HG02970 (cell line): Measurements from ENCODE around the gene NFATC4.

Experiments
- ATAC-seq: cut with Tn5 transposase; IDR thresholded peaks from one replicate; pipeline ENCODE4 v1.9.1; 2021; ENCODE audit warnings: mild to moderate bottlenecking, moderate library complexity, moderate number of reproducible peaks; ENCODE audit not compliant: unreplicated experiment, low FRiP score

The NFATC4 gene

DNA sequence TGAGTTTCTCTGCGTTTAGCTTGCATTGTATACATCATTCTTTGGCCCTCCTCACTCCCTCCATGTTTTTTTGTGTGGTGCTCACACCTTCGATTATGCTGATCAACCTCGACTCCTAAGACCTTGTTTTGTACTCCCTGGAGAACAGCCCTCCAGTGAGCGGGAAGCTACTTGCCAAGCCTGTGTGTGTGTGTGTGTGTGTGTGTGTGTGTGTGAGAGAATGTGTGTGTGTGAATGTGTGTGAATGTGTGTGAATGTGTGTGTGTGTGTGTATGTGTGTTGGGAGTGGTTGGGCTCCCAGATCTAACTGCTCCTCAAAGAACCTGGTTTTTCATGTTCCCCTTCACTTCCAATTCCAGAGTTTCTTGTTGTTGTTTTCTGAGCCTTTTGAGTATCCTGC lies 36.8 kb downstream of the NFATC4 start:
- no peak for ATAC-seq

DNA sequence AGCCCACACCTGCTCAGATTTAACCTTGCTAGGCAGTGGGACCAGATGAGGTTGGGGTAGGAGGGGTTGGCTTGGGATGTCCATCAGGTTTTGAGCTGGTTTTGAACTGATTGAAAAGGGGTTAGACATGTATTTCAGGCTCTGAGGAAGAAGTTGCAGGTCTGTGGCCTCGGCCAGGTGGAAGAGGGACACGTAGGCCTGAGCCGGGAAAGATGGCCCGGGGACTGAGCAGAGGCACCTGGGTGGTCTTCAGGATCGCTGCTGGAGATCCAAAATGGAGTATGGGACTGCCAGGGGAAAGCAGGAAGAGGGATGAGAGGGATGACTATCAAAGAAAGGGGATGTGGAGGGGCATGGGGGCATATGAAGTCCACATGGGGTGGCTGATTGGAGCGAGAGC lies 38.4 kb downstream of the NFATC4 start:
- ATAC-seq, result no peak

DNA sequence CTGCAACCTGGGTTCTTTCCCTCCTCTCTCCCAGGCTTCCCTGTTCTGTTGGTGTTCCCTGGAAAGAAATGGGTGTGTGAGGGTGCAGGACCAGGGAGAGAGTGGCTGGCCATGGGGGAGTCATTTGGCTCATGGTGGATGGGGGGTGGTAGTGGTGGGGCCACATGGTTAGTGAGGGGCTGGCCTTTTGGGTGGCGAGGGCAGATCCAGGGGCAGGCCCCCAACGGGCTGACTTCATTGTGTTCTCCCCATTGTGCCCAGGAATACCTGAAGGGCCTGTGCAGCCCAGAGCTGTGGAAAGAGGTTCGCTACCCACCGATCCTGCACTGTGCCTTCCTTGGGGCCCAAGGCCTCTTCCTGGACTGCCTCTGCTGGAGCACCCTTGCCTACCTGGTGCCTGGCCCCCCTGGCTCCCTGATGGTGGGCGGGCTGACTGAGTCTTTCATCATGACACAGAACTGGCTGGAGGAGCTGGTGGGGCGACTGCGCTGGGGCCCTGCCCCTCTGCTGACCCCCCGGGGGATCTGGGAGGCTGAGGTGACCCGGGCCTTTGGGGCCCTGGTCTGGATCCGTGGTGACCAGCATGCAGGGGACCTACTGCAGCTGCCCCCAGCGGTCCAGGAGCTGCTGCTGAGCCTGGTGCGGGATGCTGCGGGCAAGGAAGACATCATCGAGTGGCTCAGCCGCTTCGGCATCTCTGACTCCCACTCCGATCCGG lies 39.8 kb downstream of the NFATC4 start:
- no peak for ATAC-seq

DNA sequence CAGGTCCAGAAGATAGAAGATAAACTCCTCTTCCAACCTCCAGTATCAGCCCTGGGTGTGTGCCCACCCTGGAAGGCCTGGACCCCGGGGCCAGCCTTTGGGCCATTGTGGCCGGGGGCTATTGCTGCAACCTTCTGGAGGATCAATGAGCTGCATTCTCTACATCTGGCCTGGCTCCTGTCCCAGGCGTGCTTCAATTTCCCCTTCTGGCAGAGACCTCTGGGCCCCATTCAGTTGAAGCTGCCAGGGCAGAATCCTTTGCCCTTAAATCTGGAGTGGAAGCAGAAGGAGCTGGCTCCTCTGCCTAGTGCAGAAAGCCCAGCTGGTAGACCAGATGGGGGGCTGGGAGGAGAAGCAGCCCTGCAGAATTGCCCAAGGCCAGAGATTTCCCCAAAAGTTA lies 40.8 kb downstream of the NFATC4 start:
- ATAC-seq, result no peak

DNA sequence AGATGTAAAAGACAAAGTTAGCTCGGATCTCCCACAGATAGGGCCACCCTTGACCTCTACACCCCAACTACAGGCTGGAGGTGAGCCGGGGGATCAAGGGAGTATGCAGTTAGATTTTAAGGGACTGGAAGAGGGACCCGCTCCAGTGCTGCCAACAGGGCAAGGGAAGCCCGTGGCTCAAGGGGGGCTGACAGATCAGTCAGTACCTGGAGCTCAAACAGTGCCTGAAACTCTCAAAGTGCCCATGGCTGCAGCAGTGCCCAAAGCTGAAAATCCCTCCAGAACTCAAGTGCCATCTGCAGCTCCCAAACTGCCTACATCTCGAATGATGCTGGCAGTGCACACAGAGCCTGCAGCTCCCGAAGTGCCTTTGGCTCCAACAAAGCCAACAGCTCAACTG lies 41.2 kb downstream of the NFATC4 start:
- no peak for ATAC-seq

DNA sequence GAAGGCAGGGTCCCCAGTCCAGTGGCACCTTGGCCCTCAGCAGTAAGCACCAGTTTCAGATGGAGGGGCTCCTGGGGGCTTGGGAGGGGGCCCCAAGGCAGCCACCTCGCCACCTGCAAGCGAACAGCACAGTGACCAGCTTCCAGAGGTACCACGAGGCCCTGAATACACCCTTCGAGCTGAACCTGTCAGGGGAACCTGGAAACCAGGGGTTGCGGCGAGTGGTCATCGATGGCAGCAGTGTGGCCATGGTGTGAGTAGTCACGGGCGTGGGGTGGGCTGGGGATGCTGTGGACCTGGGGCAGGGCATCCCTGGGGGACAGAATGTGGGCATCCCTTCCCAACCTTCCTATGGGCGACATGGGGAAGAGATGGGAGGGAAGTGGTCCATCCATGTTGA lies 42.0 kb downstream of the NFATC4 start:
- no peak for ATAC-seq

DNA sequence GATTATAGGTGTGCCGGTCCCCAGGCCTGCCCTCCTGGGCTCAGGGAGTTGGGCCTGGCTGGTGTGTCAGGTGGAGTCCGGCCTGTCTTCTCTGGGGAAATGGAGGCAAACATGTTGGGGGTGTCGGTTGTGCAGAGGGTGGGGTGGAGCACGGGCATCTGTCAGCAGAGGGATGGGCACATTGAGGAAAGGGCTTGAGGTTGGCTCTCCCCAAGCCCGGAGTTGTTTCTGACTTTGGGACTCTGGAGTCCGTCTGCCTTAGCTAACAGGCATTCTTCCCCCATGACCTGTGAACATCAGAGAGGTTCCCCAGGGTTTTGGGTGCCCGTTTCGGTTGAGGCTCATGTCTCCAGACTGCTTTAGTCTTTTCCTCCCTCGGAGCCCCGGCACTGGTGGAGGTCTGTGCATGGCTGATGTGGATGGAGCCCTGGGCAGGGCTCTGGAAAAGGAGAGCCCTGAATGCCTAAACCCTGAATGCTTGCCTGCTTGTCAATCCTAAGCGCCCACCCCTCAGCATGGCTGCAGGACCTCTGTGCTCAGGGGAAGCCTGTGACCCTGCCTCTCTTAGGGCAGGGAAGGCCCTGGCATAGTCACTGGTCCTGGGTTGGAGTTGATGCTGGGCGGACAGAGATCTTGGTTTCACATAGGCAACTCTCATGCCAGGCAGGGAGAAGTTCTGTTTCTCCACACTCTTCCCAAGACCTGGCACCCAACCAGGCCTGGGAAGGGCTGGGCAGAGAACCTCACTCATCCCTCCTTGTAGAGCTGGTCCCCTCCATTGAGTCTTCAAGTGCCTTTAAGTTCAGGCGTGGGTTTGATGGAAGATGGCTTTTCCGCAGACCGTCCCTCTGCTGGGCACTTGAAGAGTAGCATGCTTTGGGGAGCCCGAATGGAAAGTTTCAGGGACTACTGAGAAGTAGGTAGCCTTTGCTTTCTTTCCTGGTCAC lies 43.7 kb downstream of the NFATC4 start:
- no peak for ATAC-seq

DNA sequence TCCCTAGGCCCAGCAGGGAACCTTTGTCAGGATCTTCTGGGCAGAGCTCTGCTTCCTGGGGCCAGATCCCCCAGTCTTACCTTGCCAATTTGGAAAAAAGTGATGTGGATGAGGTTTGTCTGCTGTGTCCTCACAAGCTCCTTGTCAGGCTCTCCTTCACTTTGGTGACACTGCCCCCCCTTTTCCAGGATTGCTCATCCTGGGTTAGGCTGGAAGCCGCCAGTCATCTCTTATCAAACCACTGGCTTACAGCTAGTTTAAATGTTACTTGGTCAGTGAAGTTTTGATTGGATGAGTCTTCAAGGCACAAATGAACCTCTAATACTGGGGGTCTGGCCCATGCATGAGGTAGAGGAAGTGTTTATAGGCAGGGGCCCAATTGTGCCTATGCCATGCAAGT lies 46.1 kb downstream of the NFATC4 start:
- no peak for ATAC-seq

DNA sequence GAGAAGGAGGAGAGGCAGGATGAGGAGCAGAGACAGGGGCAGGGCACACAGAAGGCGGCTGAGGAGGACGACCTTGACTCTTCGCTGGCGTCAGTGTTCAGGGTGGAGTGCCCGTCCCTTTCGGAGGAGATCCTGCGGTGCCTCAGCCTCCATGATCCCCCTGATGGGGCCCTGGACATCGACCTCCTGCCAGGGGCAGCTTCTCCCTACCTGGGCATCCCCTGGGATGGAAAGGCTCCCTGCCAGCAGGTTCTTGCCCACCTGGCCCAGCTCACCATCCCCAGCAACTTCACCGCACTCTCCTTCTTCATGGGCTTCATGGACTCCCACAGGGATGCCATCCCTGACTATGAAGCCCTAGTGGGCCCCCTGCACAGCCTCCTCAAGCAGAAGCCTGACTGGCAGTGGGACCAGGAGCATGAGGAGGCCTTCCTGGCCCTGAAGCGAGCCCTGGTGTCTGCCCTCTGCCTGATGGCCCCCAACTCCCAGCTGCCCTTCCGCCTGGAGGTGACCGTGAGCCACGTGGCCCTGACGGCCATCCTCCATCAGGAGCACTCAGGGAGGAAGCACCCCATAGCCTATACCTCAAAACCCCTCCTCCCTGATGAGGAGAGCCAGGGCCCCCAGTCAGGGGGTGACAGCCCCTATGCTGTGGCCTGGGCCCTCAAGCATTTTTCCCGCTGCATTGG lies 46.9 kb downstream of the NFATC4 start:
- no peak for ATAC-seq

DNA sequence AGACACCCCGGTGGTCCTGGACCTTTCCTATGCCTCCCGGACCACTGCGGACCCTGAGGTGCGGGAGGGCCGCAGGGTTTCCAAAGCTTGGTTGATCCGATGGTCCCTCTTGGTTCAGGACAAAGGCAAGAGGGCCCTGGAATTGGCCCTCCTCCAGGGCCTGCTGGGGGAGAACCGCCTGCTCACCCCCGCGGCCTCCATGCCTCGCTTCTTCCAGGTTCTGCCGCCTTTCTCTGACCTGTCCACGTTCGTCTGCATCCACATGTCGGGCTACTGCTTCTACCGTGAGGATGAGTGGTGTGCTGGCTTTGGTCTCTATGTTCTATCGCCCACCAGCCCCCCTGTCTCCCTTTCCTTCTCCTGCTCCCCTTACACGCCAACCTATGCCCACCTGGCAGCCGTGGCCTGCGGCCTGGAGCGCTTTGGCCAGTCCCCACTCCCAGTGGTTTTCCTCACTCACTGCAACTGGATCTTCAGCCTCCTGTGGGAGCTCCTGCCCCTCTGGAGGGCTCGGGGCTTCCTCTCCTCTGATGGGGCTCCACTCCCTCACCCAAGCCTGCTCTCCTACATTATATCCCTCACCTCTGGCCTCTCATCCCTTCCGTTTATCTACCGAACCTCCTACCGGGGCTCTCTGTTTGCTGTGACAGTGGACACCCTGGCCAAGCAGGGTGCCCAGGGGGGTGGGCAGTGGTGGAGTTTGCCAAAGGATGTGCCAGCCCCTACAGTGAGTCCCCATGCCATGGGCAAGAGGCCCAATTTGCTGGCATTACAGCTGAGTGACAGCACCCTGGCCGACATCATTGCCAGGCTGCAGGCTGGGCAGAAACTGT lies 47.7 kb downstream of the NFATC4 start:
- no peak for ATAC-seq

DNA sequence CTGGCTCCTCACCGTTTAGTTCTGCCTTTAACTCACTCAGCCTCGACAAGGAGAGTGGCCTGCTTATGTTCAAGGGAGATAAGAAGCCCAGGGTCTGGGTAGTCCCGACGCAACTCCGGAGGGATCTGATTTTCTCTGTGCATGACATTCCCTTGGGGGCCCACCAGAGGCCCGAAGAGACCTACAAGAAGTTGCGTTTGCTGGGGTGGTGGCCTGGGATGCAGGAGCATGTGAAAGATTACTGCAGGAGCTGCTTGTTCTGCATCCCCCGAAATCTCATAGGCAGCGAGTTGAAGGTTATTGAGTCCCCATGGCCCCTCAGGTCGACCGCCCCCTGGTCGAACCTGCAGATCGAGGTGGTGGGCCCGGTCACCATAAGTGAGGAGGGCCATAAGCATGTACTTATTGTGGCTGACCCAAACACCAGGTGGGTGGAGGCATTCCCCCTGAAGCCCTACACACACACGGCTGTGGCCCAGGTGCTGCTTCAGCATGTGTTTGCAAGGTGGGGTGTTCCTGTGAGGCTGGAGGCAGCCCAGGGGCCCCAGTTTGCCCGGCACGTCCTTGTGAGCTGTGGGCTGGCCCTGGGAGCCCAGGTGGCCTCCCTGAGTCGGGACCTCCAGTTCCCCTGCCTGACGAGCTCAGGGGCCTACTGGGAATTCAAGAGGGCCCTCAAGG lies 48.4 kb downstream of the NFATC4 start:
- ATAC-seq, result no peak

DNA sequence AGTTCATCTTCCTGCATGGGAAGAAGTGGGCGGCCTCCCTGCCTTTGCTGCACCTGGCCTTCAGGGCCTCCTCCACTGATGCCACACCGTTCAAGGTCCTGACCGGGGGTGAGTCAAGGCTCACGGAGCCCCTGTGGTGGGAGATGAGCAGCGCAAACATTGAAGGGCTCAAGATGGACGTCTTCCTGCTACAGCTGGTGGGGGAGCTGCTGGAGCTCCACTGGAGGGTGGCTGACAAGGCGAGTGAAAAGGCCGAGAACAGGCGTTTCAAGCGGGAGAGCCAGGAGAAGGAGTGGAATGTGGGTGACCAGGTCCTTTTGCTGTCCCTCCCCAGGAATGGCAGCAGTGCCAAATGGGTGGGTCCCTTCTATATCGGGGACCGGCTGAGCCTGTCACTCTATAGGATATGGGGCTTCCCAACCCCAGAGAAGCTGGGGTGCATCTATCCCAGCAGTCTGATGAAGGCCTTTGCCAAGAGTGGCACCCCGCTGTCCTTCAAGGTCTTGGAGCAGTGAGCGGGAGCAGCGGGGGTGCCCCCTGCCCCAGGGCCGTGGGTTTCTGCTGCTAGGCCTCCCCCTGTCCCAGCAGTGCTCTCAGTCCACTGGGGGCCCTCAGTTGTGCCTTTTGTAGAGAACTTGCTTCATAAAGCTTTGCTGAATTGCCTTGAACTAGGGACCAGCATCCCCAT lies 49.1 kb downstream of the NFATC4 start:
- no peak for ATAC-seq

DNA sequence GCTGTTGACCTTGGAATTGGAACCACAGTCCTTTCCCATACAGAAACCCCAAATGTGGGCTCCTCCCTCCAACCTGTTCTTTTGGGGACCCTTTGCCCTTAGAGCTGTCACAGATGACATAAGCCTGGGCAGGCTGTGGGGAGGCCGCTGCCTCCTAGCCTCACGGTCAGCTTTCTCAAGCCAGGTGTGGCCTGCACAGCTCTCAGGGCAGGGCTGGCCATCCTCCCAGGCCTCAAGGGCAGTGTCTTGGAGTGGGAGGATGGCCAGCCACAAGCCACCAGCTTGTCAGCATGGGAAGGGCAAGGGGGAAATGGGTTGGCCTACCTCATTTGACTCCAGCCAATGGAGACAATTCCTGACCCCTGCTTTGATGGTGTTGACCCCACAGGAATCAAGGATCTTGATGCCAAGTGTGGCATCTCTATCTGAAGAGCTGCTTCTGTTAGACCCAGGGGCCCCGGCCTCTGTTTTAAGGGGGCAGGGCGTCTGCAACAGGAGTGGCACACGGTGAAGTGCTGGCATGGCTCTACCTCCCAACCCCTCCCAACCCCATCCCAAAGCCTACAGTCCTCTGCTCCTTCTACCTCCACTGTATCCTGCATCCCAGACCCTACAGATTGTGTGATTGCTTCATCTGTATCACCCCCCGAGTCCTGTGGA lies 50.0 kb downstream of the NFATC4 start:
- ATAC-seq, result no peak

DNA sequence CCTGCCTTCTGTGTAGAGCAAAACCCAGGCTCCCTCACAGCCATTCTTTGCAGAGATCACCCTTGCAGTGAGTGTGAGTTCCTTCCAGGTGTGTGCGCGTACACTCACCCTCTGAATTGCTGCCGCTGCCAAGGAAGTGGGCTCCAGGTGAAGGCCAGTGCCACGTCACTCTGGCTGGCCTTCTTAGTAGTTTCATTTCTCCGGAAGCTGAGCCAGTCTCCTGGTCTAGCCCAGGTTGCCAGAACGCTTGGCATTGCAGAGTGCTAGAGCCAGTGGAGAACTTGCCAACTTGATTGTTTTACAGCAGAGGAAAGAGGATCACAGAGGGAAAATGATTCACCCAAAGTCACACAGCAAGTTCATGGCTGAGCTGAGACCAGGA lies 50.5 kb downstream of the NFATC4 start:
- ATAC-seq, result no peak

DNA sequence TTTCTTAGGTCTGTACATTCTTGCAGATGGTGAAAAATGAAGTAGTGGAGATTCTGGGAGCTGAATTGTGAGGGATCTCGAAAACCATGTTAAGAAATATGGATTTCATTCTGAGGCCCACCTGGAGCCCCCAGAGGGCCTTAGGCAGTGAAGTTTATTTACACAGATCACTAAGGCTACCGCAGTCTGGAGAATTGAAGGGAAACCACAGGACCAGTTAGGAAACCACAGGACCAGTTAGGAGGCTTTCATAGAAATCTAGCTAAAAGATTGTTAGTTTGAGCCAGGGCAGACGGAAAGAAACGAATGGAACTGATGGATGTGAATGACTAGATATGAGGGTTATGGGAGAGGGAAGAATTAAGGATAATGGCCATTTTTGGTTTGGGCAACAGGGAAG lies 54.3 kb downstream of the NFATC4 start:
- no peak for ATAC-seq

DNA sequence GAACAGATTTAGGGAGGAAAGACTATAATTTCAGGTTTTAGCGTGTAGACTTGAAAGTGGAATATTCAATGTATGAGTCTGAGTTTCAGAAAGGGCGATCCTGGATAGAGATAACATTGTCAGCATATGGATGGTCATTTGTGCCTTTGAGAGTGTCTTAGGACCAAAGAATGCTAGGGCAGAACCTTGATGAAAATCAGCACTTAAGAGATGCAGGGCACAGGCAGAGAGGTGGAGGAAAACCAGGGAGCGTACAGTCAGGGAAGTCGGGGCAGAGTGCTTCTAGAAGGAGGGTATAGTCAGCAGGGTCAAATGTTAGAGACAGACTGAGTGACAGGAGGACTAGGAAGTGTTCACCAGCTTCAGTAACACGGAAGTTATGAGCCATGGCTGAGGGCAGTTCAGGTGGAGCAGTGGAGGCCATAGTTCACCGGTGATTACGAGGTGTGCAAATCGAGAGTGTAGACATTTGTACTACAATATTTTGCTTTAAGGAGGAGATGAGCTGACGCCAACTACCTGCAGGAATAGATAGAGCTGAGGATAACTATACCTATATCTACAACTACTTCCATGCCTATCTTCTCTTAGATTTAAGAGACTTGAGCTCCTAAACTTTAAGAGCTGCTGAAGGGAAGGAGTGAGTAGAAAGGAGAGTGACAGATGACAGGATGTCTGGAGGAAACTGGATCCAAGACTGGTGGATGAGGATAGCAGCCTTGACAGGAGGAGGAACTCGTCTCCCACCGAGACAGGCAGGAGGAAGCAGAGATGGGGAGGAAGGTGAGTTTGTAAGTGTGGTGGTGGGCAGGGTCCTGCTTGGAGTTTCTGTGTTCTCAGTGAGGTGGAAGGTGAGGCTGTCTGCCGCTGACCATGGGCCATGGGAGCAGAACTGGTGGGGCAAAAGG lies 55.0 kb downstream of the NFATC4 start:
- no peak for ATAC-seq

DNA sequence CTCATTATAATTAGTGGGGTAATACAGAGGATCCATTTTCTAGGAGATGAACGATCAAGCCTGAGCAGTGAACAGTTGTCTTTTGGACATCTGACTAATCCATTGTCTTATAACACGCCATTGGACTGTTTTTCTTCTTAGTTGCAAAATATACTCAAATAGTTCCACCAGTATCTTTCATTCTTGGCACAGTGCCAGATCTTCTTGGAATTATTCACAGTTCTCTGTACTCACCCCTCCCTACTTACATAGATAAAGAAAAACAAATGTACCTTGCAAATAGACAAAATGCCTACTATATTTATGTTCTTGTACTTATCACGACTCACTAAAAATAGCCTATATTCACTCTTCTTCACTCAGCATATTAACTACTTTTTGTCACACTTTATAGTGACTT lies 57.7 kb downstream of the NFATC4 start:
- no peak for ATAC-seq
